Testis (tissue), 3 donors: Measurements from ENCODE around the gene DOCK9. TPM values are rescaled to one million over a fixed set of nuclear protein-coding genes. Genes with fewer than 3 reads are reported as not detected.

Experiments
- DNase-seq: peaks from one replicate; pipeline ENCODE4 v3.0.0-alpha.2; 2019
- H3K27ac ChIP-seq, 2 donors: fragments of 200-600 bp; sonication (generic); one replicate each; pipeline ENCODE4 v1.5.1; 2019
- H3K27me3 ChIP-seq: fragments of 200-600 bp; sonication (generic); one replicate; pipeline ENCODE4 v1.5.1; 2019
- H3K36me3 ChIP-seq: fragments of 200-600 bp; sonication (generic); one replicate; pipeline ENCODE4 v1.5.1; 2017; ENCODE audit warnings: low read depth; ENCODE audit errors: missing control alignments
- H3K4me1 ChIP-seq: fragments of 200-600 bp; sonication (generic); one replicate; pipeline ENCODE4 v1.5.1; 2019
- H3K4me3 ChIP-seq, 2 donors: fragments of 200-600 bp; sonication (generic); one replicate each; pipeline ENCODE4 v1.5.1; 2017 to 2019
- H3K9me3 ChIP-seq: fragments of 200-600 bp; sonication (generic); one replicate; pipeline ENCODE4 v1.5.1; 2017
- CTCF ChIP-seq, 3 experiments: fragments of 450-650 bp in 2 of 3; fragments of 200-600 bp in 1 of 3; sonication (generic) in 1 of 3; IDR thresholded peaks; one replicate each; pipeline ENCODE4 v1.5.1; 2016 to 2019; ENCODE audit warnings: antibody characterized with exemption in 3 of 3, mild to moderate bottlenecking in 2 of 3, moderate library complexity in 1 of 3
- POLR2A ChIP-seq: fragments of 450-650 bp; IDR thresholded peaks from one replicate; pipeline ENCODE4 v1.6.1; 2017; ENCODE audit warnings: antibody characterized with exemption, mild to moderate bottlenecking, moderate library complexity
- WGBS, 2 donors: methylation state at CpG; one replicate each; pipeline ENCODE4 v1.1.5; 2018; 5-methylcytosine and 5-hydroxymethylcytosine counted together
- intact Hi-C: fragments of 100-400 bp; cut with DNase I; formaldehyde crosslinking; loops from one replicate; pipeline ENCODE4 v1.15.1; 2023; ENCODE audit warnings: low total_unique reads
- polyA plus RNA-seq: library from polyadenylated mRNA; stranded (reverse); fragments of 350-450 nt; fragmentation: Illumina TruSeq; extraction: RNeasy Lipid Tissue Mini Kit (QIAGEN cat#74804); gene quantifications from one replicate; pipeline ENCODE4 v1.2.3, GENCODE V29; 2014; ENCODE audit warnings: low read depth, low replicate concordance; ENCODE audit not compliant: insufficient read depth
- total RNA-seq, 2 donors: library from RNA; depleted of rRNA; stranded (reverse); fragments of >200 nt; gene quantifications; one replicate each; pipeline ENCODE4 v1.2.3, GENCODE V29; 2016

Gene DOCK9
- total and polyA plus RNA-seq, 3 donors from 2014 or later = 48.0 to 74.9 (median 63.4) TPM

GRCh38 chr13:99009987-99010551, 32.2 kb upstream of the DOCK9 start:
- 91 to 93% methylated on average over 4 of the region's 4 CpGs for WGBS, 2 donors

GRCh38 chr13:99008577-99008976, 30.7 kb upstream of the DOCK9 start:
- DNase-seq = no peak
- H3K27ac ChIP-seq = no peak overlapping the region
- intact Hi-C loops = no loop called here

More at GRCh38 chr13:99009987-99010551, 32.2 kb upstream of the DOCK9 start:
- H3K4me1 ChIP-seq = no peaks in the 10 kb centered on the region
- H3K27me3 ChIP-seq = no peaks in the 10 kb centered on the region
- intact Hi-C loops = no loop called here
- no peak overlapping the region for H3K4me3 ChIP-seq
- H3K27ac ChIP-seq = no peak overlapping the region
- no peak for TF ChIP-seq POLR2A
- TF ChIP-seq CTCF (IDR thresholded peaks at IDR 0.05) = no peak
- no peaks in the 10 kb centered on the region for H3K36me3 ChIP-seq
- no peaks in the 10 kb centered on the region for H3K9me3 ChIP-seq
- DNase-seq = no peak

GRCh38 chr13:99007414-99007986, 29.6 kb upstream of the DOCK9 start:
- no peak for DNase-seq
- H3K4me3 ChIP-seq = no peak overlapping the region
- TF ChIP-seq POLR2A (no peak), CTCF (IDR thresholded peaks at IDR 0.05) (no peak)
- H3K36me3 ChIP-seq = no peaks in the 10 kb centered on the region
- WGBS, 2 donors = 67 to 80% methylated on average over 1 of the region's 1 CpG
- H3K4me1 ChIP-seq = no peaks in the 10 kb centered on the region
- H3K9me3 ChIP-seq = no peaks in the 10 kb centered on the region
- intact Hi-C loops = no loop called here
- no peaks in the 10 kb centered on the region for H3K27me3 ChIP-seq
- no peak overlapping the region for H3K27ac ChIP-seq

More at GRCh38 chr13:99008577-99008976, 30.7 kb upstream of the DOCK9 start:
- TF ChIP-seq POLR2A = no peak
- TF ChIP-seq CTCF (IDR thresholded peaks at IDR 0.05) = no peak
- H3K36me3 ChIP-seq = no peaks in the 10 kb centered on the region
- no peak overlapping the region for H3K4me3 ChIP-seq
- no peaks in the 10 kb centered on the region for H3K27me3 ChIP-seq
- WGBS, 2 donors = 77 to 89% methylated on average over 3 of the region's 3 CpGs
- no peaks in the 10 kb centered on the region for H3K9me3 ChIP-seq
- no peaks in the 10 kb centered on the region for H3K4me1 ChIP-seq

GRCh38 chr13:99005609-99006008, 27.7 kb upstream of the DOCK9 start:
- H3K27me3 ChIP-seq = no peaks in the 10 kb centered on the region
- DNase-seq = no peak
- H3K9me3 ChIP-seq = no peaks in the 10 kb centered on the region
- intact Hi-C loops = no loop called here
- no peak overlapping the region for H3K27ac ChIP-seq
- H3K36me3 ChIP-seq = no peaks in the 10 kb centered on the region
- TF ChIP-seq CTCF (IDR thresholded peaks at IDR 0.05) (no peak), POLR2A (no peak)
- H3K4me1 ChIP-seq = no peaks in the 10 kb centered on the region
- H3K4me3 ChIP-seq = no peak overlapping the region

- H3K4me1 ChIP-seq = no peaks in the 10 kb centered on the region
- H3K36me3 ChIP-seq = no peaks in the 10 kb centered on the region
- intact Hi-C loops = no loop called here
- H3K4me3 ChIP-seq = no peak overlapping the region
- 72 to 77% methylated on average over 3 of the region's 3 CpGs for WGBS, 2 donors
- DNase-seq = no peak
- no peaks in the 10 kb centered on the region for H3K9me3 ChIP-seq
- no peak overlapping the region for H3K27ac ChIP-seq
- TF ChIP-seq CTCF (IDR thresholded peaks at IDR 0.05) (no peak), POLR2A (no peak)
- no peaks in the 10 kb centered on the region for H3K27me3 ChIP-seq
Observed at GRCh38 chr13:99004978-99005377, 27.1 kb upstream of the DOCK9 start.
